HEK293 (cell line): ENCODE data around the gene GALNT4.

ENCODE experiments used
- CTCF ChIA-PET: fragments of 350-600 bp; formaldehyde crosslinking; extraction: SDS; loops from one replicate; lab custom pipeline; 2021; ENCODE audit warnings: antibody characterized with exemption; lab: Yijun Ruan, JAX
- POLR2A ChIA-PET: fragments of 300-600 bp; formaldehyde crosslinking; extraction: SDS; loops from one replicate; lab custom pipeline; 2020; ENCODE audit warnings: antibody characterized with exemption, inconsistent platforms; lab: Yijun Ruan, JAX
- H3K27ac ChIP-seq: fragments of 200-500 bp; sonication (Bioruptor generic); 2 replicates; pipeline ENCODE4 v1.5.1; 2014; ENCODE audit warnings: low read depth, low read length, control low read depth, inconsistent platforms; ENCODE audit errors: extremely low read depth
- H3K36me3 ChIP-seq, 2 experiments: fragments of 200-500 bp in 1 of 2; sonication (Bioruptor generic) in 1 of 2; 1 replicate in 1 of 2; 2 replicates in 1 of 2; pipeline ENCODE4 v1.5.1; 2014 to 2017; ENCODE audit warnings: inconsistent platforms in 2 of 2, low read length in 2 of 2; ENCODE audit not compliant: control insufficient read depth in 2 of 2, insufficient read depth in 1 of 2
- H3K4me1 ChIP-seq: fragments of 200-500 bp; sonication (Bioruptor generic); 2 replicates; pipeline ENCODE4 v1.5.1; 2014; ENCODE audit warnings: mild to moderate bottlenecking, low read length, inconsistent platforms; ENCODE audit not compliant: control insufficient read depth, insufficient read depth
- H3K4me3 ChIP-seq: 2 replicates; pipeline ENCODE4 v1.5.1; 2011; ENCODE audit warnings: low read depth, mild to moderate bottlenecking, control low read depth, low read length, moderate library complexity
- H3K9me3 ChIP-seq: fragments of 200-500 bp; sonication (Bioruptor generic); 2 replicates; pipeline ENCODE4 v1.5.1; 2014; ENCODE audit warnings: low read depth, low read length, inconsistent platforms; ENCODE audit not compliant: control insufficient read depth, insufficient read depth
- SCRT2 ChIP-seq: fragments of 450-650 bp; formaldehyde crosslinking; IDR thresholded peaks from 2 replicates; pipeline ENCODE4 v1.5.1; 2016; ENCODE audit warnings: missing biosample characterization, missing genetic modification characterization
- ZNF202 ChIP-seq: fragments of 450-650 bp; formaldehyde crosslinking; IDR thresholded peaks from 2 replicates; pipeline ENCODE4 v1.5.1; 2016; ENCODE audit warnings: missing biosample characterization, missing genetic modification characterization, borderline replicate concordance
- ZNF341 ChIP-seq: fragments of 450-650 bp; formaldehyde crosslinking; IDR thresholded peaks from 2 replicates; pipeline ENCODE4; 2016; ENCODE audit warnings: low read depth, missing biosample characterization, missing genetic modification characterization
- ZNF658 ChIP-seq: fragments of 450-650 bp; formaldehyde crosslinking; IDR thresholded peaks from 2 replicates; pipeline ENCODE4; 2016; ENCODE audit warnings: missing biosample characterization, missing genetic modification characterization
- ZNF791 ChIP-seq: fragments of 450-650 bp; formaldehyde crosslinking; IDR thresholded peaks from 2 replicates; pipeline ENCODE4 v1.5.1; 2016; ENCODE audit warnings: missing biosample characterization, missing genetic modification characterization
- ZSCAN30 ChIP-seq: fragments of 450-650 bp; IDR thresholded peaks from 2 replicates; pipeline ENCODE4 v1.5.1; 2018; ENCODE audit warnings: missing biosample characterization, mild to moderate bottlenecking, missing genetic modification characterization, moderate library complexity
- TF ChIP-seq, protein P1 (sequence below): fragments of 450-650 bp; formaldehyde crosslinking; IDR thresholded peaks from 2 replicates; pipeline ENCODE4 v1.5.1; 2016; ENCODE audit warnings: missing biosample characterization, missing genetic modification characterization, borderline replicate concordance
- TF ChIP-seq, protein P2 (sequence below): fragments of 450-650 bp; formaldehyde crosslinking; IDR thresholded peaks from 2 replicates; pipeline ENCODE4 v1.5.1; 2016; ENCODE audit warnings: missing biosample characterization, missing genetic modification characterization
- TF ChIP-seq, protein P3 (sequence below): fragments of 450-650 bp; formaldehyde crosslinking; IDR thresholded peaks from 2 replicates; pipeline ENCODE4 v1.5.1; 2016; ENCODE audit warnings: missing biosample characterization, missing genetic modification characterization

Gene GALNT4

DNA sequence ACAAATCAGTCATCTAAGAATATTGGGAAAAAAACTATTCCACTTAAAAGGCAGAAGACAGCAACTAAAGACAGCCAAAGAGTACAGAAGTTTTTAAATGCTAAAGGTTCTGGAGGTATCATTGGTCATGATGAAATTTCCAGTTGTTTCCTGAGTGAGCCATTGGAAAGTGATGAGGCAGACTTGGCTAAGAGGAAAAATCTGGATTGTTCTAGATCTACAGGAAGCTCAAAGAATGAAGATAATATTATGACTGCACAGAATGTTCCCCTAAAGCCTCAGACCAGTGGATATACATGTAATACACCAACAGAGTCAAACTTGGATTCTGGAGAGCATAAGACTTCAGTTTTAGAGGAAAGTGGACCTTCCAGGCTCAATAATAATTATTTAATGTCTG lies 22.8 kb downstream of the GALNT4 start (continued):
- TF ChIP-seq, protein P1, sequence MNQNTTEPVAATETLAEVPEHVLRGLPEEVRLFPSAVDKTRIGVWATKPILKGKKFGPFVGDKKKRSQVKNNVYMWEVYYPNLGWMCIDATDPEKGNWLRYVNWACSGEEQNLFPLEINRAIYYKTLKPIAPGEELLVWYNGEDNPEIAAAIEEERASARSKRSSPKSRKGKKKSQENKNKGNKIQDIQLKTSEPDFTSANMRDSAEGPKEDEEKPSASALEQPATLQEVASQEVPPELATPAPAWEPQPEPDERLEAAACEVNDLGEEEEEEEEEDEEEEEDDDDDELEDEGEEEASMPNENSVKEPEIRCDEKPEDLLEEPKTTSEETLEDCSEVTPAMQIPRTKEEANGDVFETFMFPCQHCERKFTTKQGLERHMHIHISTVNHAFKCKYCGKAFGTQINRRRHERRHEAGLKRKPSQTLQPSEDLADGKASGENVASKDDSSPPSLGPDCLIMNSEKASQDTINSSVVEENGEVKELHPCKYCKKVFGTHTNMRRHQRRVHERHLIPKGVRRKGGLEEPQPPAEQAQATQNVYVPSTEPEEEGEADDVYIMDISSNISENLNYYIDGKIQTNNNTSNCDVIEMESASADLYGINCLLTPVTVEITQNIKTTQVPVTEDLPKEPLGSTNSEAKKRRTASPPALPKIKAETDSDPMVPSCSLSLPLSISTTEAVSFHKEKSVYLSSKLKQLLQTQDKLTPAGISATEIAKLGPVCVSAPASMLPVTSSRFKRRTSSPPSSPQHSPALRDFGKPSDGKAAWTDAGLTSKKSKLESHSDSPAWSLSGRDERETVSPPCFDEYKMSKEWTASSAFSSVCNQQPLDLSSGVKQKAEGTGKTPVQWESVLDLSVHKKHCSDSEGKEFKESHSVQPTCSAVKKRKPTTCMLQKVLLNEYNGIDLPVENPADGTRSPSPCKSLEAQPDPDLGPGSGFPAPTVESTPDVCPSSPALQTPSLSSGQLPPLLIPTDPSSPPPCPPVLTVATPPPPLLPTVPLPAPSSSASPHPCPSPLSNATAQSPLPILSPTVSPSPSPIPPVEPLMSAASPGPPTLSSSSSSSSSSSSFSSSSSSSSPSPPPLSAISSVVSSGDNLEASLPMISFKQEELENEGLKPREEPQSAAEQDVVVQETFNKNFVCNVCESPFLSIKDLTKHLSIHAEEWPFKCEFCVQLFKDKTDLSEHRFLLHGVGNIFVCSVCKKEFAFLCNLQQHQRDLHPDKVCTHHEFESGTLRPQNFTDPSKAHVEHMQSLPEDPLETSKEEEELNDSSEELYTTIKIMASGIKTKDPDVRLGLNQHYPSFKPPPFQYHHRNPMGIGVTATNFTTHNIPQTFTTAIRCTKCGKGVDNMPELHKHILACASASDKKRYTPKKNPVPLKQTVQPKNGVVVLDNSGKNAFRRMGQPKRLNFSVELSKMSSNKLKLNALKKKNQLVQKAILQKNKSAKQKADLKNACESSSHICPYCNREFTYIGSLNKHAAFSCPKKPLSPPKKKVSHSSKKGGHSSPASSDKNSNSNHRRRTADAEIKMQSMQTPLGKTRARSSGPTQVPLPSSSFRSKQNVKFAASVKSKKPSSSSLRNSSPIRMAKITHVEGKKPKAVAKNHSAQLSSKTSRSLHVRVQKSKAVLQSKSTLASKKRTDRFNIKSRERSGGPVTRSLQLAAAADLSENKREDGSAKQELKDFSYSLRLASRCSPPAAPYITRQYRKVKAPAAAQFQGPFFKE (tag by site-specific recombination), result no peak

DNA sequence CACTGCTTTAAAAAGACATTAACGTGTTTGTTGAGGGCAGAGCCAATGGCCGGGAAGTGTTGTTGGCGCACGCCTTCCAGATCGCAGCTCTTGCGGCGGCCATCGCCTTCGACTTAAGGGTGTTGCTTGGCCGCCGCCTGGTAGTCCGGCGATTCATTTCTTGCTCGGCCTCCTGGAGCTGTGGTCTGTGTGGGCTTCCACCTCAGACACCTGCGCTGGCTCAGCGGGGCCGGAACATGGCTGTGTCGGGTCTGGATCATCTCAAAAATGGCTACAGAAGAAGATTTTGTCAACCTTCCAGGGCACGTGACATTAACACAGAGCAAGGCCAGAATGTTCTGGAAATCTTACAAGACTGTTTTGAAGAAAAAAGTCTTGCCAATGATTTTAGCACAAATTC lies 24.7 kb downstream of the GALNT4 start:
- TF ChIP-seq ZNF658 (tag by site-specific recombination), result no peak
- TF ChIP-seq ZNF202 (tag by site-specific recombination), result no peak
- TF ChIP-seq SCRT2 (tag by site-specific recombination), result no peak
- Histone ChIP-seq H3K4me1 (no peaks in the 10 kb centered on the region), H3K9me3 (no peaks in the 10 kb centered on the region), H3K27ac (no peak overlapping the region), H3K36me3 (no peaks in the 10 kb centered on the region), H3K4me3 (no peak overlapping the region)
- ChIA-PET POLR2A (no interaction called here), CTCF (no interaction called here)

DNA sequence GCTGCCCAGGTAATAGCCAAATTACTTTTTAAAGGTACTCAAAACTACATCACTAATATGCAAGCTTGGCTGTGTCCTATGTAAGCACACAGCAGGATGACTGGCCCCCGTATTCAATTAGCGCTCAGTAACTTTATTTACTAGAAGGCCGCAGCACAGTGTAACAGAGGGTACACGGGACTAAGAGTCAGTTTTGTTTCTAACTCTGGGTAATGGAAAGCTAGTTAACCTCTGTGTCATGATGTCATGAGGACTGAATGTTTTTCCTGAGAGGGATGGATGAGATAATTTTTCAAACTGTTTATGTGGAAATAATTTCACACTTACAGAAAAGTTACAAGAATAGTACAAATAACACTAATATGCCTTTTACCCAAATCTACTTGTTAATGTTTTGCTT lies 27.1 kb downstream of the GALNT4 start:
- Histone ChIP-seq H3K4me1 (no peaks in the 10 kb centered on the region), H3K27ac (no peak overlapping the region), H3K4me3 (no peak overlapping the region), H3K36me3 (peaks cover 0 to 5% of the 10 kb centered on the region in 2 experiments; a peak in 1 of 3 replicates), H3K9me3 (no peaks in the 10 kb centered on the region)
- TF ChIP-seq, protein P2, sequence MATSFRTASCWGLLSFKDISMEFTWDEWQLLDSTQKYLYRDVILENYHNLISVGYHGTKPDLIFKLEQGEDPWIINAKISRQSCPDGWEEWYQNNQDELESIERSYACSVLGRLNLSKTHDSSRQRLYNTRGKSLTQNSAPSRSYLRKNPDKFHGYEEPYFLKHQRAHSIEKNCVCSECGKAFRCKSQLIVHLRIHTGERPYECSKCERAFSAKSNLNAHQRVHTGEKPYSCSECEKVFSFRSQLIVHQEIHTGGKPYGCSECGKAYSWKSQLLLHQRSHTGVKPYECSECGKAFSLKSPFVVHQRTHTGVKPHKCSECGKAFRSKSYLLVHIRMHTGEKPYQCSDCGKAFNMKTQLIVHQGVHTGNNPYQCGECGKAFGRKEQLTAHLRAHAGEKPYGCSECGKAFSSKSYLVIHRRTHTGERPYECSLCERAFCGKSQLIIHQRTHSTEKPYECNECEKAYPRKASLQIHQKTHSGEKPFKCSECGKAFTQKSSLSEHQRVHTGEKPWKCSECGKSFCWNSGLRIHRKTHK (tag by site-specific recombination), result no peak
- no peak for TF ChIP-seq ZNF791 (tag by site-specific recombination)
- TF ChIP-seq ZSCAN30 (tag by site-specific recombination), result no peak
- ChIA-PET CTCF (no interaction called here), POLR2A (no interaction called here)

DNA sequence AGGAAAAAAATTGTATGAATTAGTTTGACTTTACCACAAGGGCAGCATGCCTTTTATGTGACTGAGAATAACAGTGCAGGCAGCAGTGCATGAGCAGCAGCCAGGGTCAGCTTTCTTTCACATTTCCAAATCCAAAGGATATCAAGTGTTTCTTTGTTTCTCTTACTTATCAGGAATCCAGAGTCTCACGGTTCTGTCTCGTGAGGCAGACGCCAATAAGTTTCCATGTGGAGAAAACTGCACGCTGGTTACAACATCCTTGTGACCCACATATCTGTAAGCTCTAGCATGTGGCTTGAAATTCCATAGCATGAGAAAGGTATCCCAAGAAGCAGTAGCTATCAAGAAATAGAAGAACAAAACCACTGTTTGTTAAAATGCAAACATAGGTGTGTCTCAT lies 27.6 kb downstream of the GALNT4 start:
- CTCF ChIA-PET, result interaction anchor here (0.7 to 0.9 kb wide), 2 partner anchors 8 to 27 kb away, joined by 3 to 4 read pairs; no protein-coding TSS in a partner anchor

More for the DNA sequence above, 27.6 kb downstream of the GALNT4 start:
- H3K4me1 ChIP-seq, result no peaks in the 10 kb centered on the region
- H3K9me3 ChIP-seq, result no peaks in the 10 kb centered on the region
- H3K4me3 ChIP-seq, result no peak overlapping the region
- H3K36me3 ChIP-seq, result peaks cover 0 to 5% of the 10 kb centered on the region in 2 experiments; a peak in 1 of 3 replicates
- no peak for TF ChIP-seq ZNF341 (tag by site-specific recombination)
- TF ChIP-seq, protein P3, sequence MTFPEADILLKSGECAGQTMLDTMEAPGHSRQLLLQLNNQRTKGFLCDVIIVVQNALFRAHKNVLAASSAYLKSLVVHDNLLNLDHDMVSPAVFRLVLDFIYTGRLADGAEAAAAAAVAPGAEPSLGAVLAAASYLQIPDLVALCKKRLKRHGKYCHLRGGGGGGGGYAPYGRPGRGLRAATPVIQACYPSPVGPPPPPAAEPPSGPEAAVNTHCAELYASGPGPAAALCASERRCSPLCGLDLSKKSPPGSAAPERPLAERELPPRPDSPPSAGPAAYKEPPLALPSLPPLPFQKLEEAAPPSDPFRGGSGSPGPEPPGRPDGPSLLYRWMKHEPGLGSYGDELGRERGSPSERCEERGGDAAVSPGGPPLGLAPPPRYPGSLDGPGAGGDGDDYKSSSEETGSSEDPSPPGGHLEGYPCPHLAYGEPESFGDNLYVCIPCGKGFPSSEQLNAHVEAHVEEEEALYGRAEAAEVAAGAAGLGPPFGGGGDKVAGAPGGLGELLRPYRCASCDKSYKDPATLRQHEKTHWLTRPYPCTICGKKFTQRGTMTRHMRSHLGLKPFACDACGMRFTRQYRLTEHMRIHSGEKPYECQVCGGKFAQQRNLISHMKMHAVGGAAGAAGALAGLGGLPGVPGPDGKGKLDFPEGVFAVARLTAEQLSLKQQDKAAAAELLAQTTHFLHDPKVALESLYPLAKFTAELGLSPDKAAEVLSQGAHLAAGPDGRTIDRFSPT, result no peak
- POLR2A ChIA-PET, result no interaction called here
- H3K27ac ChIP-seq, result no peak overlapping the region
